HepG2 (cell line): ENCODE data around the gene HCAR1. TPM values are rescaled to one million over a fixed set of nuclear protein-coding genes. Genes with fewer than 3 reads are reported as not detected.

ENCODE experiments used
- ATF3 ChIP-seq: sonication (generic); formaldehyde crosslinking; IDR thresholded peaks from 2 replicates; pipeline ENCODE4 v1.4.0; 2020; ENCODE audit warnings: missing genetic modification reagents
- DPF2 ChIP-seq: sonication (generic); formaldehyde crosslinking; IDR thresholded peaks from 2 replicates; pipeline ENCODE4 v1.4.0; 2020; ENCODE audit warnings: mild to moderate bottlenecking, low read depth, missing genetic modification reagents, borderline replicate concordance
- GATA4 ChIP-seq: sonication (generic); IDR thresholded peaks from 2 replicates; pipeline ENCODE4 v1.6.1; 2016; ENCODE audit warnings: antibody characterized with exemption, low read depth, borderline replicate concordance
- HCFC1 ChIP-seq: fragments of 150-350 bp; IDR thresholded peaks from 2 replicates; pipeline ENCODE4 v1.6.1; 2014; ENCODE audit warnings: low read depth, low read length
- HDAC6 ChIP-seq: fragments of 200-600 bp; sonication (generic); IDR thresholded peaks from 2 replicates; pipeline ENCODE4 v1.7.0; 2017; ENCODE audit warnings: mild to moderate bottlenecking, antibody characterized with exemption, low read length, low read depth
- HOXA3 ChIP-seq: sonication (generic); formaldehyde crosslinking; IDR thresholded peaks from 2 replicates; pipeline ENCODE4 v1.5.0; 2020; ENCODE audit warnings: missing genetic modification reagents
- KLF16 ChIP-seq, 2 experiments: sonication (generic) in 1 of 2; formaldehyde crosslinking in 1 of 2; IDR thresholded peaks; 2 replicates each; pipeline versions ENCODE4 v1.6.1 to v1.8.0; 2016 to 2023; ENCODE audit warnings: missing genetic modification reagents in 2 of 2, missing compliant biosample characterization in 1 of 2
- NAIF1 ChIP-seq: sonication (generic); formaldehyde crosslinking; IDR thresholded peaks from 2 replicates; pipeline ENCODE4 v1.5.0; 2020; ENCODE audit warnings: mild to moderate bottlenecking, missing genetic modification reagents, borderline replicate concordance
- NFIC ChIP-seq: IDR thresholded peaks from 2 replicates; pipeline ENCODE4 v1.6.1; 2012; ENCODE audit warnings: mild to moderate bottlenecking, low read length, inconsistent platforms
- TAF15 ChIP-seq: fragments of 200-400 bp; formaldehyde crosslinking; IDR thresholded peaks from one replicate; pipeline ENCODE4 v1.6.1; 2018; ENCODE audit warnings: mild to moderate bottlenecking, low read depth, low read length; ENCODE audit not compliant: poor library complexity, severe bottlenecking
- THAP11 ChIP-seq: IDR thresholded peaks from 2 replicates; pipeline ENCODE4 v1.6.1; 2016; ENCODE audit warnings: missing biosample characterization, missing genetic modification reagents
- ZFP1 ChIP-seq: IDR thresholded peaks from 2 replicates; pipeline ENCODE4 v1.6.1; 2016
- ZKSCAN5 ChIP-seq: sonication (generic); formaldehyde crosslinking; IDR thresholded peaks from 2 replicates; pipeline ENCODE4 v1.5.1; 2020; ENCODE audit warnings: mild to moderate bottlenecking, missing genetic modification reagents
- ZNF124 ChIP-seq: sonication (generic); formaldehyde crosslinking; IDR thresholded peaks from 2 replicates; pipeline ENCODE4 v1.4.0; 2020; ENCODE audit warnings: missing genetic modification reagents
- ZNF260 ChIP-seq: sonication (generic); formaldehyde crosslinking; IDR thresholded peaks from 2 replicates; pipeline ENCODE4 v1.4.0; 2020; ENCODE audit warnings: missing genetic modification reagents, low read depth, mild to moderate bottlenecking, borderline replicate concordance
- ZNF343 ChIP-seq: sonication (generic); formaldehyde crosslinking; IDR thresholded peaks from 2 replicates; pipeline ENCODE4 v1.4.0; 2020; ENCODE audit warnings: mild to moderate bottlenecking, missing genetic modification reagents
- ZNF430 ChIP-seq: sonication (generic); formaldehyde crosslinking; IDR thresholded peaks from 2 replicates; pipeline ENCODE4 v1.9.0; 2021; ENCODE audit warnings: mild to moderate bottlenecking, missing genetic modification reagents
- ZNF512B ChIP-seq: sonication (generic); formaldehyde crosslinking; IDR thresholded peaks from 2 replicates; pipeline ENCODE4 v1.5.1; 2020; ENCODE audit warnings: missing genetic modification reagents, mild to moderate bottlenecking, borderline replicate concordance
- ZNF709 ChIP-seq: sonication (generic); formaldehyde crosslinking; IDR thresholded peaks from 2 replicates; pipeline ENCODE4 v1.5.0; 2020; ENCODE audit warnings: mild to moderate bottlenecking, missing genetic modification reagents
- ZSCAN22 ChIP-seq: sonication (generic); formaldehyde crosslinking; IDR thresholded peaks from 2 replicates; pipeline ENCODE4 v1.4.0; 2020; ENCODE audit warnings: mild to moderate bottlenecking, missing genetic modification reagents
- polyA plus RNA-seq, 8 experiments: library from polyadenylated mRNA; depleted of rRNA in 3 of 8; stranded (reverse) in 7 of 8; unstranded in 1 of 8; fragments of >200 nt; fragmentation: Illumina TruSeq in 4 of 8; extraction: Trizol in 4 of 8; gene quantifications; 2 replicates each; pipeline versions ENCODE4 v1.2.1 to v1.2.3, GENCODE V29; 2011 to 2016; ENCODE audit warnings: low read depth in 4 of 8, missing spikeins in 1 of 8, mixed read lengths in 1 of 8; ENCODE audit not compliant: insufficient read depth in 1 of 8
- total RNA-seq, 5 experiments: library from RNA; depleted of rRNA; stranded (reverse); fragments of >200 nt; fragmentation: Illumina TruSeq; extraction: Trizol; gene quantifications; 2 replicates each; pipeline ENCODE4 v1.2.3, GENCODE V29; 2016; ENCODE audit warnings: low read depth in 1 of 5
- TF ChIP-seq, protein P1 (sequence below): sonication (generic); formaldehyde crosslinking; IDR thresholded peaks from 2 replicates; pipeline ENCODE4 v1.8.1; 2023; ENCODE audit warnings: mild to moderate bottlenecking, missing genetic modification reagents
- TF ChIP-seq, protein P2 (sequence below): IDR thresholded peaks from 2 replicates; pipeline ENCODE4 v1.6.1; 2016; ENCODE audit warnings: low read depth, borderline replicate concordance

The HCAR1 gene
- total and polyA plus RNA-seq, 2 of the 13 experiments (the other 11 are each of a cell fraction or from before 2014, with no cell fraction given): 0.53 to 4.4 TPM

- TF ChIP-seq ATF3 (CRISPR knock-in tag) (no peak), ZNF512B (CRISPR knock-in tag) (no peak), ZNF260 (no peak), KLF16 (CRISPR knock-in tag; IDR thresholded peaks at IDR 0.05) (peak; percentile 89 to 98; a peak in 3 of 4 replicates), ZSCAN22 (CRISPR knock-in tag) (no peak), HOXA3 (CRISPR knock-in tag) (peak; percentile 87), HCFC1 (peak; percentile 50), ZFP1 (CRISPR knock-in tag) (no peak), ZNF430 (CRISPR knock-in tag) (no peak), ZKSCAN5 (CRISPR knock-in tag) (0 out of 2 replicates have a peak, but pooled peaks have one; percentile 15), ZNF343 (no peak), THAP11 (CRISPR knock-in tag) (peak; percentile 91), HDAC6 (no peak), GATA4 (no peak), ZNF709 (CRISPR knock-in tag) (peak; percentile 79; the same call in 1 of the 2 replicates), TAF15 (peak; percentile 88), ZNF124 (CRISPR knock-in tag) (peak; percentile 85; the same call in 1 of the 2 replicates), DPF2 (no peak), NFIC (no peak), NAIF1 (CRISPR knock-in tag) (peak; percentile 72; the same call in 1 of the 2 replicates)
- TF ChIP-seq, protein P1, sequence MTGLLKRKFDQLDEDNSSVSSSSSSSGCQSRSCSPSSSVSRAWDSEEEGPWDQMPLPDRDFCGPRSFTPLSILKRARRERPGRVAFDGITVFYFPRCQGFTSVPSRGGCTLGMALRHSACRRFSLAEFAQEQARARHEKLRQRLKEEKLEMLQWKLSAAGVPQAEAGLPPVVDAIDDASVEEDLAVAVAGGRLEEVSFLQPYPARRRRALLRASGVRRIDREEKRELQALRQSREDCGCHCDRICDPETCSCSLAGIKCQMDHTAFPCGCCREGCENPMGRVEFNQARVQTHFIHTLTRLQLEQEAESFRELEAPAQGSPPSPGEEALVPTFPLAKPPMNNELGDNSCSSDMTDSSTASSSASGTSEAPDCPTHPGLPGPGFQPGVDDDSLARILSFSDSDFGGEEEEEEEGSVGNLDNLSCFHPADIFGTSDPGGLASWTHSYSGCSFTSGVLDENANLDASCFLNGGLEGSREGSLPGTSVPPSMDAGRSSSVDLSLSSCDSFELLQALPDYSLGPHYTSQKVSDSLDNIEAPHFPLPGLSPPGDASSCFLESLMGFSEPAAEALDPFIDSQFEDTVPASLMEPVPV (CRISPR knock-in tag): peak; percentile 84
- TF ChIP-seq, protein P2, sequence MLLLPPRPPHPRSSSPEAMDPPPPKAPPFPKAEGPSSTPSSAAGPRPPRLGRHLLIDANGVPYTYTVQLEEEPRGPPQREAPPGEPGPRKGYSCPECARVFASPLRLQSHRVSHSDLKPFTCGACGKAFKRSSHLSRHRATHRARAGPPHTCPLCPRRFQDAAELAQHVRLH: peak; percentile 91; the same call in 1 of the 2 replicates
Measured at GRCh38 chr12:122752464-122753318, 22.0 kb upstream of the HCAR1 start, which contains the start of gene DENR (continued).
